RWPE2 (cell line): ENCODE data around the gene DNAJB5.

Experiments used
- ATAC-seq: fragments of 200-7000 bp; cut with Tn5 transposase; 3 replicates; pipeline ENCODE4 v1.9.1; 2021; ENCODE audit warnings: low read depth
- DNase-seq: peaks from one replicate; pipeline ENCODE4 v3.0.0-alpha.2; 2020; ENCODE audit warnings: low spot score
- H3K27ac ChIP-seq: fragments of 450-650 bp; 2 replicates; pipeline ENCODE4 v1.5.1; 2017; ENCODE audit warnings: mild to moderate bottlenecking; ENCODE audit not compliant: poor library complexity, severe bottlenecking
- H3K27me3 ChIP-seq: fragments of 250-450 bp; sonication (Bioruptor Pico); 2 replicates; pipeline ENCODE4 v1.5.1; 2021; ENCODE audit warnings: mild to moderate bottlenecking, moderate library complexity; ENCODE audit not compliant: insufficient read depth, poor library complexity, severe bottlenecking
- H3K36me3 ChIP-seq: fragments of 250-450 bp; sonication (Bioruptor Pico); 2 replicates; pipeline ENCODE4 v1.5.1; 2020; ENCODE audit warnings: low read depth, mild to moderate bottlenecking, moderate library complexity
- H3K4me1 ChIP-seq: fragments of 250-450 bp; sonication (Bioruptor Pico); 2 replicates; pipeline ENCODE4 v1.5.1; 2021; ENCODE audit warnings: mild to moderate bottlenecking, moderate library complexity; ENCODE audit not compliant: insufficient read depth, poor library complexity, severe bottlenecking
- H3K4me3 ChIP-seq: fragments of 250-450 bp; sonication (Bioruptor Pico); 2 replicates; pipeline ENCODE4 v1.5.1; 2021; ENCODE audit warnings: mild to moderate bottlenecking, moderate library complexity; ENCODE audit not compliant: severe bottlenecking
- H3K9me3 ChIP-seq: fragments of 250-450 bp; sonication (Bioruptor Pico); 2 replicates; pipeline ENCODE4 v1.5.1; 2021; ENCODE audit warnings: mild to moderate bottlenecking, moderate library complexity; ENCODE audit not compliant: severe bottlenecking
- TF ChIP-seq, protein P1 (sequence below): fragments of 450-650 bp; IDR thresholded peaks from one replicate; pipeline ENCODE4 v1.5.1; 2017; ENCODE audit warnings: mild to moderate bottlenecking, moderate library complexity; ENCODE audit not compliant: poor library complexity, severe bottlenecking

DNAJB5 gene

DNA sequence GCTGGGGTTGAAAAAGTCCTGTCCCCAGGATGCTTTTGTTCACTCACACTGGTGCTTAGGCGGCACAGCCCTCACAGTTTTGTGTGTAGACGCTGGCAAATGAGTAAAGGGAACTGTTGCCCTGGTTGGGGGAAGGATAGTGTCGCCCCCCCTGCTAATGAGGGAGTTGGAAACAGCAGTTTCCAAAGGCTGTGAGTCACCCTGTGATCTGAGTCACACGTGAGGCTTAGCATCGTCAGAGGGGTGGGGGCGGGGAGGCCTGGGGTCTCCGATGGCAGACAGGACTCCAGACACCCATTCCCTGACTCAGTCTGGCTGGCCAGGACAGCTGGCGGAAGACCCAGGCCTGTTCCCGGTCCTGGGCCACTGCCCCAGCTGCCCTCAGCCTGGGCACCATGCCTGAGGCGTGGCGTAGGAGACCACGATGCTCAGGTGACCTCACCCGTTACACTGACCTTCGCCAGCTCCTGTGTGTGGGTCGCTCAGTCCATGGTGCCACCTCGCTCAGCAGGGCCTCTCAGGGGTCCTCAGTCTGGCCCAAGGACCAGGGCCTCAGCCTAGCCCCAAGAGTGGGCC is 2.9 kb downstream of the DNAJB5 start:
- TF ChIP-seq, protein P1, sequence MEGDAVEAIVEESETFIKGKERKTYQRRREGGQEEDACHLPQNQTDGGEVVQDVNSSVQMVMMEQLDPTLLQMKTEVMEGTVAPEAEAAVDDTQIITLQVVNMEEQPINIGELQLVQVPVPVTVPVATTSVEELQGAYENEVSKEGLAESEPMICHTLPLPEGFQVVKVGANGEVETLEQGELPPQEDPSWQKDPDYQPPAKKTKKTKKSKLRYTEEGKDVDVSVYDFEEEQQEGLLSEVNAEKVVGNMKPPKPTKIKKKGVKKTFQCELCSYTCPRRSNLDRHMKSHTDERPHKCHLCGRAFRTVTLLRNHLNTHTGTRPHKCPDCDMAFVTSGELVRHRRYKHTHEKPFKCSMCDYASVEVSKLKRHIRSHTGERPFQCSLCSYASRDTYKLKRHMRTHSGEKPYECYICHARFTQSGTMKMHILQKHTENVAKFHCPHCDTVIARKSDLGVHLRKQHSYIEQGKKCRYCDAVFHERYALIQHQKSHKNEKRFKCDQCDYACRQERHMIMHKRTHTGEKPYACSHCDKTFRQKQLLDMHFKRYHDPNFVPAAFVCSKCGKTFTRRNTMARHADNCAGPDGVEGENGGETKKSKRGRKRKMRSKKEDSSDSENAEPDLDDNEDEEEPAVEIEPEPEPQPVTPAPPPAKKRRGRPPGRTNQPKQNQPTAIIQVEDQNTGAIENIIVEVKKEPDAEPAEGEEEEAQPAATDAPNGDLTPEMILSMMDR: no peak
- Histone ChIP-seq H3K4me3 (no peak overlapping the region), H3K27me3 (no peaks in the 10 kb centered on the region), H3K4me1 (peaks cover 49% of the 10 kb centered on the region), H3K36me3 (peaks cover 13% of the 10 kb centered on the region), H3K9me3 (no peaks in the 10 kb centered on the region), H3K27ac (peak overlapping the region; percentile 83)
- peak; percentile 8; the same call in 1 of the 3 replicates for ATAC-seq
- DNase-seq: peak; percentile 84

DNA sequence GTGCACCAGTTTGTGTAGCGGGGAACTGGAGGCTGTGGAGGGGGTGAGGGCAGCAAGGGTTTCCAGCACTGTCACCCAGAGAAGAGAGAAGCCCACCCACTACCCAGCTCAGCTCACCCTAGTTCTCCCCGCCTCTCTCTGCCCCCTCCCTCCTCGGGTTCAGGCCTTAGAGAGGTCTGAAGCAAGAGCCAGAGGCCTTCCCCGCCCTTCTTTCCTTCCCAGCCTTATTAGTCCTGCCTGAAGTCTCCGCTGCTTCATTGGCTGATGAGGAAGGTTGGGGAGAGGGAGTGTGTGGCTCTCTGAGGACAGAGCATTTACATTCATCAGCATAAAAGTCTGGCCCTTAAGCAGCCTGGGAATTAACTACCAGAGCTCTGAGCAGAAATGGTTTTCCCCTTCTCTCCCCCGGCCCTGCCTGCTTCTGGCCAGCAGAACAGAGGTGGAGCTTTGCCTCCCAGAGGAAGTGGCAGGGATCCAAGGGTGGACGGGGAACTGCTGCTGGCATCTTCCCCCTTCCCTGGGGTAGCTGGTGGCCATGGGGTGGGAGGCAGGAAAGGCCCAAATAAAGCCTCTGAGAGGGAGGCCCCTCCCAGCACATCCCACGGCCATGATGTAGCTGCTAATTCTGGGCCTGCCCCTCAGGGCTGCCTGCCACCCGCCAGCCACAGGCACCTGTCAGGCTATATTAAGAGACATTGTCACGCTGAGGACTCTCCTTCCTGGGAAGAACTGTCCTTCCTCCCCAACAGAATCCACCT is 4.1 kb downstream of the DNAJB5 start:
- peaks cover 13% of the 10 kb centered on the region for H3K36me3 ChIP-seq
- DNase-seq (peak; percentile 34), ATAC-seq (no peak)
- H3K4me1 ChIP-seq: peaks cover 44% of the 10 kb centered on the region
- H3K9me3 ChIP-seq: no peaks in the 10 kb centered on the region
- no peak overlapping the region for H3K4me3 ChIP-seq
- H3K27me3 ChIP-seq: no peaks in the 10 kb centered on the region
- H3K27ac ChIP-seq: peak overlapping the region; percentile 83
- TF ChIP-seq, protein P1: no peak

DNA sequence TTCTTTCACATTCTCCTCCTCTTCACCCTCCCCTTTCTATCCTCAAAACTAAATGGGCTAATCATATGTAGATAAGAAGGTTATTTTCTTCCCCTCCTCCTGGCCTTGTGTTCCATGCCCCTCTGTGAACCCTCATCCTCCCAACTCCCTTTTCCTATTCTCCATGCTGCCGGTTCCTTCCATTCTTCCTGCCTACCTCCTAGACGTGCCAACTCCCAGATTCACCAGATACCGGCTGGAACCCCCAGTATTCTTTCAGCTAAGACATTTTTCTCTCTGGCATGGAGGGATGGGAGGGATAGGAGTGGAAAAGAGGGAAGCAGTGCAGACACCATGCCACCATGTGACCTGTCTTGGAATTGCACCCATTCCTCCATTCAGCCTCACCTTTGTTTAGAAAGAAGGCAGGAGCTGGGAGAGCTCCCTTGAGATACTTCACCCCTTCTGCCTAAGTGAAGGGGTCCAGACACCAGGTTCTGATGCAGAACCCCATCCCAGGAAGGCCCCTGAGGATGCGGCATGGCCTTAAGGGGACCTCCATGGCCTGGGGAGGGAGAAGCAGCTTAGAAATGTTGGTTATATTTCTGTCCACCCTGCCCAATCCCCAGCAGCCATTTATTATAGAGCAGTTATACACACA is 4.8 kb downstream of the DNAJB5 start:
- no peaks in the 10 kb centered on the region for H3K9me3 ChIP-seq
- TF ChIP-seq, protein P1: peak; percentile 80
- H3K27ac ChIP-seq: peak overlapping the region; percentile 83
- peaks cover 43% of the 10 kb centered on the region for H3K4me1 ChIP-seq
- H3K4me3 ChIP-seq: no peak overlapping the region
- H3K36me3 ChIP-seq: peaks cover 13% of the 10 kb centered on the region
- DNase-seq (peak; percentile 27), ATAC-seq (0 out of 3 replicates have a peak, but pooled peaks have one; percentile 20)
- H3K27me3 ChIP-seq: no peaks in the 10 kb centered on the region

GRCh38 chr9:34994900-34995669 is 5.5 kb downstream of the DNAJB5 start:
- Histone ChIP-seq H3K4me3 (no peak overlapping the region), H3K27me3 (no peaks in the 10 kb centered on the region), H3K9me3 (no peaks in the 10 kb centered on the region), H3K4me1 (peaks cover 43% of the 10 kb centered on the region), H3K36me3 (peaks cover 13% of the 10 kb centered on the region), H3K27ac (peak overlapping the region; percentile 83)
- TF ChIP-seq, protein P1: no peak
- DNase-seq (peak; percentile 28), ATAC-seq (peak; percentile 47)
